PC-3 (cell line): ENCODE results near the gene DUSP2. TPM values are rescaled to one million over a fixed set of nuclear protein-coding genes. Genes with fewer than 3 reads are reported as not detected.

Experiments
- ATAC-seq: fragments of 200-7000 bp; cut with Tn5 transposase; 2 replicates; pipeline ENCODE4 v1.9.1; 2020; ENCODE audit warnings: mild to moderate bottlenecking, moderate library complexity
- BruUV-seq: library from RNA; stranded (reverse); fragments of 400-500 nt; replicated peaks from 2 replicates; lab custom pipeline; 2021; lab: Mats Ljungman, UMichigan
- CTCF ChIA-PET: fragments of 300-600 bp; sonication (Branson Sonifier 250); formaldehyde crosslinking; loops from one replicate; lab custom pipeline; 2022; ENCODE audit warnings: antibody characterized with exemption; lab: Charles Lee
- POLR2A ChIA-PET: fragments of 300-600 bp; sonication (Branson Sonifier 250); formaldehyde crosslinking; loops from one replicate; lab custom pipeline; 2022; ENCODE audit warnings: antibody characterized with exemption; ENCODE audit not compliant: unreplicated experiment; lab: Charles Lee
- DNase-seq: peaks from one replicate; pipeline ENCODE4 v3.0.0-alpha.2; 2015
- H2AFZ ChIP-seq: fragments of 300-600 bp; sonication (generic); 2 replicates; pipeline ENCODE4 v1.6.0; 2016; ENCODE audit warnings: antibody characterized with exemption, low read length
- H3F3A ChIP-seq: fragments of 300-600 bp; sonication (generic); one replicate; pipeline ENCODE4 v1.6.0; 2017; ENCODE audit warnings: antibody characterized with exemption, low read length, control low read depth, mild to moderate bottlenecking; ENCODE audit not compliant: unreplicated experiment
- H3K27ac ChIP-seq: fragments of 300-600 bp; sonication (generic); 2 replicates; pipeline ENCODE4 v1.5.1; 2016; ENCODE audit warnings: mild to moderate bottlenecking, low read length
- H3K27me3 ChIP-seq: fragments of 300-600 bp; sonication (generic); 2 replicates; pipeline ENCODE4 v1.6.1; 2016; ENCODE audit warnings: low read length, mixed read lengths
- H3K36me3 ChIP-seq: fragments of 300-600 bp; sonication (generic); 2 replicates; pipeline ENCODE4 v1.6.1; 2016; ENCODE audit warnings: low read depth, mixed run types, low read length, mixed read lengths
- H3K4me1 ChIP-seq: fragments of 300-600 bp; sonication (generic); 2 replicates; pipeline ENCODE4 v1.5.1; 2016; ENCODE audit warnings: low read length; ENCODE audit not compliant: insufficient read depth
- H3K4me2 ChIP-seq: fragments of 300-600 bp; sonication (generic); 2 replicates; pipeline ENCODE4 v1.6.0; 2016; ENCODE audit warnings: low read length
- H3K4me3 ChIP-seq: fragments of 300-600 bp; sonication (generic); 2 replicates; pipeline ENCODE4 v1.5.1; 2016; ENCODE audit warnings: mild to moderate bottlenecking, low read length, mixed read lengths
- H3K79me2 ChIP-seq: fragments of 300-600 bp; sonication (generic); 2 replicates; pipeline ENCODE4 v1.6.1; 2017; ENCODE audit warnings: low read length, mixed read lengths
- H3K9ac ChIP-seq: fragments of 300-600 bp; sonication (generic); 2 replicates; pipeline ENCODE4 v1.6.0; 2016; ENCODE audit warnings: mild to moderate bottlenecking, low read length
- H3K9me2 ChIP-seq: fragments of 300-600 bp; sonication (generic); replicated peaks from 2 replicates; pipeline ENCODE4 v1.6.1; 2016; ENCODE audit warnings: mixed run types, low read length, mixed read lengths
- H3K9me3 ChIP-seq: fragments of 300-600 bp; sonication (generic); 2 replicates; pipeline ENCODE4 v1.6.1; 2016; ENCODE audit warnings: low read length, mixed read lengths
- H4K20me1 ChIP-seq: fragments of 300-600 bp; sonication (generic); 2 replicates; pipeline ENCODE4 v1.6.1; 2016; ENCODE audit warnings: low read length, mixed read lengths
- CTCF ChIP-seq: fragments of 300-600 bp; sonication (generic); conservative IDR thresholded peaks from 2 replicates; pipeline ENCODE4 v1.5.1; 2017; ENCODE audit warnings: antibody characterized with exemption, low read depth, mild to moderate bottlenecking, low read length
- EZH2 ChIP-seq: fragments of 300-600 bp; sonication (generic); IDR thresholded peaks from one replicate; pipeline ENCODE4 v1.6.1; 2017; ENCODE audit warnings: antibody characterized with exemption, mild to moderate bottlenecking, low read length; ENCODE audit not compliant: unreplicated experiment
- EZH2phosphoT487 ChIP-seq: fragments of 300-600 bp; sonication (generic); IDR thresholded peaks from 2 replicates; pipeline ENCODE4 v1.6.1; 2018; ENCODE audit warnings: mild to moderate bottlenecking, antibody characterized with exemption, low read length, borderline replicate concordance
- intact Hi-C: fragments of 100-400 bp; cut with micrococcal nuclease; formaldehyde crosslinking; loops from 2 replicates; pipeline ENCODE4 v1.9.0; 2023
- total RNA-seq: library from RNA; depleted of rRNA; stranded (reverse); fragments of >200 nt; gene quantifications from 2 replicates; pipeline ENCODE4 v1.2.3, GENCODE V29; 2014

The DUSP2 gene
- total RNA-seq, 1 experiment from 2014 or later = 6.9 TPM

- H3K27ac ChIP-seq = no peak overlapping the region
- DNase-seq = peak; percentile 11
Observed at GRCh38 chr2:96144481-96145035, 682 bp downstream of the DUSP2 start.

GRCh38 chr2:96143848-96144480, 1.3 kb downstream of the DUSP2 start:
- CTCF ChIA-PET = no interaction called here
- BruUV-seq = no TSS peak
- Histone ChIP-seq H3K9me3 (no peaks in the 10 kb centered on the region), H4K20me1 (no peaks in the 10 kb centered on the region), H3K27me3 (no peaks in the 10 kb centered on the region), H3K9ac (no peak overlapping the region), H3K4me1 (peaks cover 14% of the 10 kb centered on the region), H3K9me2 (no peaks in the 10 kb centered on the region), H3K79me2 (peaks cover 12% of the 10 kb centered on the region), H3K36me3 (no peaks in the 10 kb centered on the region), H3F3A (no peaks in the 10 kb centered on the region), H2AFZ (0 out of 2 replicates have a peak overlapping the region, but pooled peaks have one; percentile 85), H3K4me3 (peak overlapping the region; percentile 79), H3K4me2 (peak overlapping the region; percentile 74), H3K27ac (no peak overlapping the region)
- TF ChIP-seq CTCF (peak; percentile 40; the same call in 1 of the 2 replicates), EZH2 (no peak)
- ATAC-seq (peak; percentile 24; the same call in 1 of the 2 replicates), DNase-seq (peak; percentile 48)
- POLR2A ChIA-PET = no interaction called here
- intact Hi-C loops = no loop called here

More at GRCh38 chr2:96144481-96145035, 682 bp downstream of the DUSP2 start:
- peak overlapping the region; percentile 47; the same call in 1 of the 2 replicates for H3K9ac ChIP-seq
- peaks cover 11% of the 10 kb centered on the region for H3K4me1 ChIP-seq
- no peaks in the 10 kb centered on the region for H3F3A ChIP-seq
- TF ChIP-seq CTCF (no peak), EZH2phosphoT487 (no peak), EZH2 (no peak)
- peaks cover 12% of the 10 kb centered on the region for H3K79me2 ChIP-seq
- H3K4me2 ChIP-seq = peak overlapping the region; percentile 74
- no peaks in the 10 kb centered on the region for H3K9me2 ChIP-seq
- intact Hi-C loops = no loop called here
- no peaks in the 10 kb centered on the region for H3K36me3 ChIP-seq
- no peaks in the 10 kb centered on the region for H4K20me1 ChIP-seq
- H3K27me3 ChIP-seq = no peaks in the 10 kb centered on the region
- ChIA-PET POLR2A (no interaction called here), CTCF (no interaction called here)
- no peaks in the 10 kb centered on the region for H3K9me3 ChIP-seq
- H3K4me3 ChIP-seq = peak overlapping the region; percentile 79
- TSS peak; percentile 31 for BruUV-seq
- peak; percentile 32; the same call in 1 of the 2 replicates for ATAC-seq
- peak overlapping the region; percentile 85; the same call in 1 of the 2 replicates for H2AFZ ChIP-seq
